ENCODE data around the gene KCTD7. TPM values are rescaled to one million over a fixed set of nuclear protein-coding genes. Genes with fewer than 3 reads are reported as not detected.
"Not testable (repeated sequence)": the region's sequence is repeated elsewhere in the genome, so short reads cannot be mapped to it uniquely, and the experiment has no call there.

Gene KCTD7
- total and polyA plus RNA-seq, 9 donors = 13.4 to 28.5 (median 22.0) TPM

GRCh38 chr7:66590302-66591057, 38.2 kb upstream of the KCTD7 start:
- intact Hi-C loops (cut with DNase I); H3K36me3 ChIP-seq; H3K27ac ChIP-seq; H3K4me3 ChIP-seq; H3K27me3 ChIP-seq; H3K9me3 ChIP-seq; DNase-seq: not testable (repeated sequence)
- WGBS, 3 donors = 47 to 65% (median 52%) methylated on average over 11 of the region's 11 CpGs
- H3K4me1 ChIP-seq (ENCODE audit: insufficient read depth) = peaks cover 12% of the 10 kb centered on the region

DNA sequence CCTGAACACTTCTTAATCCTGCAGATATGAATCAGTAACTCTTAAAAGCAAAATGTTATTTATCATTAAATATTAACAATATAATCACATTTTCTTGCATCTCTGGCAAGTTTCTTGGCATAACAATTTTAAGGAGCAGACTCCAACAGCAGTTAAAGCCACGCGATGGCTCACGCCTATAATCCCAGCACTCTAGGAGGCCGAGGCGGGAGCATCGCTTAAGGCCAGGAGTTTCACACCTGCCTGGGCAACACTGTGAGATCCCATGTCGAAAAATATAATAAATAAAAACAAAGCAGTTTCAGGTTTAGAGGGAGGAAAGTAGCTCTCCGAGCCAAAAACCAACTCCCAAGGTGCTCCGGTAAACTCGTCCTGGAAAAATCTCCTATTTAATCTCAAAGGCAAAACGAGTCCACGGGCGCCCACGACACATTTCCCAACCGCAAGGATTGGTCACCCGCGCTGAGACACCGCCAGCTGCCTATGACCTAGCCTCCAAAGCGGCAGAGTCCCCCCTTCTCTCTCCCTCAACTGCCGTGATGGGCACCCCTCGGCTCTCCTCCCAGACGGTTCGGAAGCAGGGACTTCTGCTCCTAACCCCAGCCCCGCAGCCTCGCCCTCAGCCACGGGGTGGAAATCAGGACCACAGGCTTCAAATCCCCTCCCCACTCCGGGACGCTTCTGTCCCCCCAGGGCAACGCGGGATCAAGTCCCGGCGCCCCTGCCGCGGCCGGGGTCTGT, 37.5 kb upstream of the KCTD7 start:
- H3K36me3 ChIP-seq; H3K9me3 ChIP-seq; intact Hi-C loops (cut with DNase I); H3K27me3 ChIP-seq: not testable (repeated sequence)
- peak in 1 of 5 donors; percentile 42 for DNase-seq
- peaks cover 12% of the 10 kb centered on the region for H3K4me1 ChIP-seq (ENCODE audit: insufficient read depth)
- peak overlapping the region; percentile 82 to 94 for H3K27ac ChIP-seq
- WGBS, 3 donors = 1 to 2% (median 2%) methylated on average over 33 to 35 of the region's 35 CpGs
- H3K4me3 ChIP-seq = peak overlapping the region; percentile 89

DNA sequence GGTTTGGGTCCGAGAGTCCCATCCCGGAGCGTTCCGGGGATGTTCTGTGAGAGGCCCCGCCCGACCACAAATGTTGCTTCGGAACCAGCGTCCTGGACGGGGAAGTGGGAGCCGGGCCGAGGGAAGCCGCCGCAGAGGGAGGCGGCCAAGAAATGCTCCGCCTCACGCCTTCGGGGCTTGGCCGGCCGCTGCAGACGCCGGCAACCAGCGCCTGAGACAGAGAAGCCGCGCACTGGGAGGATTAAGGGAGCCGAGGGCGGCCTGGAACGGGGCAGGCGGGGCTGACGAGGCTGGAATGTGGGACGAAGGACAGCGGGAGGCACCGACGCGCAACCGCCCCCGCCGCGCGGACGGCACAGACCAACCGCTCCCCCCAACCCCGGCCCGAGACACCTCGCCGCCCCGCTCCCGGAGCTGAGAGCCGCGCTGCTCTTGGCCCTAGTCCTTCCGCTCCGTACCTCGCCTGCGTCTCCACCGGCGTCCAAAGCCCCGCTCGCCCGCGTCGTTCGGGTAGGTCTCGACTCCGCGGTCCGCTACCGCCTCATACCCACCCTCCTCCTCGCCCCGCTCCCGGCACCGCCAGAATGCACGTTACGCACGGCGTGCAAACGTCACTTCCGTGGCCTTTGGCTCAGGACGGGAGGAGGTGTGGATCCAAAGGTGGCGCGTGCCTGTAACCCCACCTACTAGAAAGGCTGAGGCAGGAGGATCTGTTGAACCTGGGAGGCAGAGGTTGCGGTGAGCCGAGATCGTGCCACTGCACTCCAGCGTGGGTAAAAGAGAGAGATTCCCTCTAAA, 36.7 kb upstream of the KCTD7 start:
- Histone ChIP-seq H3K36me3 (no peaks in the 10 kb centered on the region), H3K9me3 (no peaks in the 10 kb centered on the region), H3K4me1 (ENCODE audit: insufficient read depth) (peaks cover 9% of the 10 kb centered on the region), H3K27ac (peak overlapping the region; percentile 82 to 94), H3K27me3 (no peaks in the 10 kb centered on the region), H3K4me3 (peak overlapping the region; percentile 89)
- peak; percentile 90 to 94 (median 91) for DNase-seq
- peak; percentile 96 for TF ChIP-seq POLR2A (IDR thresholded peaks at IDR 0.05)
- TF ChIP-seq EP300 (IDR thresholded peaks at IDR 0.05) = no peak
- intact Hi-C loops (cut with DNase I) = loop anchor here in 1 of 4 donors (2.0 kb wide), 1 partner anchor 37 kb away; the partner anchor contains the start of gene KCTD7
- 0% methylated on average over 44 to 83 of the region's 83 CpGs for WGBS, 3 donors

DNA sequence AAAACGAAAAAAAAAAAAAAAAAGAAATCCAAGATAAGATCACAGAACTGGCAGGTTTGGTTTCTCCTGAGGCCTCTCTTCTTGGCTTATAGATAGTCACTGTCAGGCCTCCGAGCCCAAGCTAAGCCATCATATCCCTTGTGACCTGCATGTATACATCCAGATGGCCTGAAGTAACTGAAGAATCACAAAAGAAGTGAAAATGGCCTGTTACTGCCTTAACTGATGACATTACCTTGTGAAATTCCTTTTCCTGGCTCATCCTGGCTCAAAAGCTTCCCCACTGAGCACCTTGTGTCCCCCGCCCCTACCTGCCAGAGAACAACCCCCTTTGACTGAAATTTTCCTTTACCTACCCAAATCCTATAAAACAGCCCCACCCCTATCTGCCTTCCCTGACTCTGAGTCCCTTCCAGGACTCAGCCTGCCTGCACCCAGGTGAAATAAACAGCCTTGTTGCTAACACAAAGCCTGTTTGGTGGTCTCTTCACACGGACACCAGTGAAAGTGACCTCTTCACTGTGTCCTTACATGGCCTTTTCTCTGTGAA, 36.0 kb upstream of the KCTD7 start:
- WGBS, 3 donors = 21 to 26% (median 23%) methylated on average over 4 of the region's 4 CpGs
- intact Hi-C loops (cut with DNase I) = loop anchor here in 1 of 4 donors (2.0 kb wide), 1 partner anchor 36 kb away; the partner anchor contains the start of gene KCTD7
- H3K36me3 ChIP-seq = not testable (repeated sequence)

GRCh38 chr7:66594082-66594481, 34.6 kb upstream of the KCTD7 start:
- H3K4me3 ChIP-seq; H3K4me1 ChIP-seq (ENCODE audit: insufficient read depth); H3K36me3 ChIP-seq; H3K27me3 ChIP-seq; DNase-seq; H3K9me3 ChIP-seq; H3K27ac ChIP-seq; intact Hi-C loops (cut with DNase I): not testable (repeated sequence)
- 91 to 95% (median 92%) methylated on average over 8 of the region's 8 CpGs for WGBS, 3 donors

More for the DNA sequence above, 36.0 kb upstream of the KCTD7 start:
- Histone ChIP-seq H3K4me3 (peak overlapping the region; percentile 89), H3K27ac (peak overlapping the region; percentile 82 to 94)
- H3K4me1 ChIP-seq (ENCODE audit: insufficient read depth); H3K9me3 ChIP-seq; DNase-seq; H3K27me3 ChIP-seq: not testable (repeated sequence)

- TF ChIP-seq, protein P1, sequence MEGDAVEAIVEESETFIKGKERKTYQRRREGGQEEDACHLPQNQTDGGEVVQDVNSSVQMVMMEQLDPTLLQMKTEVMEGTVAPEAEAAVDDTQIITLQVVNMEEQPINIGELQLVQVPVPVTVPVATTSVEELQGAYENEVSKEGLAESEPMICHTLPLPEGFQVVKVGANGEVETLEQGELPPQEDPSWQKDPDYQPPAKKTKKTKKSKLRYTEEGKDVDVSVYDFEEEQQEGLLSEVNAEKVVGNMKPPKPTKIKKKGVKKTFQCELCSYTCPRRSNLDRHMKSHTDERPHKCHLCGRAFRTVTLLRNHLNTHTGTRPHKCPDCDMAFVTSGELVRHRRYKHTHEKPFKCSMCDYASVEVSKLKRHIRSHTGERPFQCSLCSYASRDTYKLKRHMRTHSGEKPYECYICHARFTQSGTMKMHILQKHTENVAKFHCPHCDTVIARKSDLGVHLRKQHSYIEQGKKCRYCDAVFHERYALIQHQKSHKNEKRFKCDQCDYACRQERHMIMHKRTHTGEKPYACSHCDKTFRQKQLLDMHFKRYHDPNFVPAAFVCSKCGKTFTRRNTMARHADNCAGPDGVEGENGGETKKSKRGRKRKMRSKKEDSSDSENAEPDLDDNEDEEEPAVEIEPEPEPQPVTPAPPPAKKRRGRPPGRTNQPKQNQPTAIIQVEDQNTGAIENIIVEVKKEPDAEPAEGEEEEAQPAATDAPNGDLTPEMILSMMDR (IDR thresholded peaks at IDR 0.05) = no peak
- TF ChIP-seq EP300 (IDR thresholded peaks at IDR 0.05) = no peak
- TF ChIP-seq POLR2A (IDR thresholded peaks at IDR 0.05) = no peak
- no peaks in the 10 kb centered on the region for H3K36me3 ChIP-seq
- intact Hi-C loops (cut with DNase I) = no loop called here
- H3K27ac ChIP-seq = no peak overlapping the region
- no peak overlapping the region for H3K4me3 ChIP-seq
- H3K9me3 ChIP-seq = no peaks in the 10 kb centered on the region
- no peaks in the 10 kb centered on the region for H3K27me3 ChIP-seq
- no peak for DNase-seq
- H3K4me1 ChIP-seq (ENCODE audit: insufficient read depth) = no peaks in the 10 kb centered on the region
- WGBS, 3 donors = 51 to 58% (median 54%) methylated on average over 2 of the region's 2 CpGs
Observed at GRCh38 chr7:66597461-66597860, 31.2 kb upstream of the KCTD7 start.
